SH-SY5Y (cell line): ENCODE results near the gene CRYBG1.

Experiments used
- GATA2 ChIP-seq: IDR thresholded peaks from 2 replicates; pipeline ENCODE4 v1.6.1; 2011; ENCODE audit warnings: mild to moderate bottlenecking, low read depth, low read length
- GATA3 ChIP-seq: IDR thresholded peaks from 2 replicates; pipeline ENCODE4 v1.6.1; 2011; ENCODE audit warnings: low read depth, mild to moderate bottlenecking, low read length, moderate library complexity

- TF ChIP-seq GATA3 (no peak), GATA2 (no peak)
Measured at GRCh38 chr6:106486236-106486635, 125.7 kb downstream of the CRYBG1 start.
